Fibroblast of the aortic adventitia (primary cell): ENCODE data around the gene MYO16. TPM values are rescaled to one million over a fixed set of nuclear protein-coding genes. Genes with fewer than 3 reads are reported as not detected.

Experiments used
- DNase-seq: peaks from one replicate; pipeline ENCODE4 v3.0.0-alpha.2; 2010; ENCODE audit warnings: low read depth
- H3K4me3 ChIP-seq: 2 replicates; pipeline ENCODE4 v1.5.1; 2011; ENCODE audit warnings: low read depth, mild to moderate bottlenecking, control low read depth, low read length, moderate library complexity
- total RNA-seq: library from RNA; depleted of rRNA; stranded (reverse); fragments of >200 nt; gene quantifications from 2 replicates; pipeline ENCODE4 v1.2.3, GENCODE V29; 2012; ENCODE audit warnings: low replicate concordance
- TF ChIP-seq, protein P1 (sequence below): IDR thresholded peaks from 2 replicates; pipeline ENCODE4 v1.5.1; 2011; ENCODE audit warnings: mild to moderate bottlenecking, low read length, control low read depth, inconsistent platforms; ENCODE audit not compliant: insufficient read depth

MYO16 gene
- total RNA-seq, 1 donor = under 0.01 TPM

DNA sequence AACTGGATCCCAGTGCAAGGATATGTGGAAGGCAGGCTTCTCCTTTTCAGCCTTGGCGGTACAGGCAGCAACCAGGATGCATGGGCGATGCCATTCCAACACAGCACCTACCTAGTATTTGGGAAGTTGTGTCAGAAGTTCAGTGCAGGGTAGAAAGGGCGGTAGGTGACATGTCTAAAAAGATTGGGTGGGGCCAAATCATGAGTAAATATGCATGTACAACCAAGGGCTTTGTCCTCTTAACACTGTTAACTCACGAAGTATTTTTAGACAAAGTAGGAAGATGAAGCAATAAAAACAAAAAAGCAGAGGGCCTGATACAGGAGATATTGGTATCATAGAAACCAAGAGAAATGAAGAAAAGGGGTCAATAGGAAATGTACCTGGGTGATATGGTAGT lies 392.1 kb downstream of the MYO16 start:
- TF ChIP-seq, protein P1, sequence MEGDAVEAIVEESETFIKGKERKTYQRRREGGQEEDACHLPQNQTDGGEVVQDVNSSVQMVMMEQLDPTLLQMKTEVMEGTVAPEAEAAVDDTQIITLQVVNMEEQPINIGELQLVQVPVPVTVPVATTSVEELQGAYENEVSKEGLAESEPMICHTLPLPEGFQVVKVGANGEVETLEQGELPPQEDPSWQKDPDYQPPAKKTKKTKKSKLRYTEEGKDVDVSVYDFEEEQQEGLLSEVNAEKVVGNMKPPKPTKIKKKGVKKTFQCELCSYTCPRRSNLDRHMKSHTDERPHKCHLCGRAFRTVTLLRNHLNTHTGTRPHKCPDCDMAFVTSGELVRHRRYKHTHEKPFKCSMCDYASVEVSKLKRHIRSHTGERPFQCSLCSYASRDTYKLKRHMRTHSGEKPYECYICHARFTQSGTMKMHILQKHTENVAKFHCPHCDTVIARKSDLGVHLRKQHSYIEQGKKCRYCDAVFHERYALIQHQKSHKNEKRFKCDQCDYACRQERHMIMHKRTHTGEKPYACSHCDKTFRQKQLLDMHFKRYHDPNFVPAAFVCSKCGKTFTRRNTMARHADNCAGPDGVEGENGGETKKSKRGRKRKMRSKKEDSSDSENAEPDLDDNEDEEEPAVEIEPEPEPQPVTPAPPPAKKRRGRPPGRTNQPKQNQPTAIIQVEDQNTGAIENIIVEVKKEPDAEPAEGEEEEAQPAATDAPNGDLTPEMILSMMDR = no peak
- H3K4me3 ChIP-seq = no peak overlapping the region
- no peak for DNase-seq

DNA sequence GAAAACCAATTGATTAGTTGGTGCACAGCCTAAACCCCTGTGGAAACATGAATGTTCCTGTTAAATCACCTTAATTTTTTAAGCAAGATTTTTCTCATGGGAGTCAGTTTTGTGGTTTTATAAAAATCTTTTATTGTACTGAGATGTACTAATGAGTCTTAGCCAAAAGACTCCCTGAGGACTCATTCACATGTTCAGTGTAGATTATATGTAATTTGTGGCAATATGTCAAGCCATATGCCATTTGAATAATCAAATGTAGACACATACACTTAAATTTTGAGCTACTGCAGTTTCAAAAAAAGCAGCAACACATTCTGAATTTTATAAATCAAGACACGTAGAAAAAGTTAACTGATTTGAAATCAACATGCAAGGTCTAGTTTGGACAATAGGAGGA lies 395.2 kb downstream of the MYO16 start:
- H3K4me3 ChIP-seq = no peak overlapping the region
- no peak for DNase-seq
- TF ChIP-seq, protein P1 = no peak

DNA sequence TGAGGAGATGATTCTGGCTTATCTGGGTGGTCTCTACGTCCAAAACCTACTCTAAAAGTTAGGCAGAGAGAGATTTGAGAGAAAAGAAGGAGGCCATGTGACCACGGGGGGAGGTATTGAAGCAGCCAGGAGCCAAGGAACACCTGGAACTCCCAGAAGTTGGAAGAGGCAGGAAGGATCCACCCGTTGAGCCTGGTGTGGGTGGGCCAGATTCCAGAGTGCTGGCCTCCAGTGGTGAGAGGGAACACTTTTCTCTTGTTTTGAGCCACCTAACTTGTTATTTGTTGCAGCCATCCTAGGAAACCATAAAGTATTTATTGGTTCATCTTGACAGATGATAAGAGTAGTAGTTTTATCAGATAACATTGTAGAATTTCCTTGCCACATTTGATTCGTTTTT lies 396.9 kb downstream of the MYO16 start:
- TF ChIP-seq, protein P1 = no peak

DNA sequence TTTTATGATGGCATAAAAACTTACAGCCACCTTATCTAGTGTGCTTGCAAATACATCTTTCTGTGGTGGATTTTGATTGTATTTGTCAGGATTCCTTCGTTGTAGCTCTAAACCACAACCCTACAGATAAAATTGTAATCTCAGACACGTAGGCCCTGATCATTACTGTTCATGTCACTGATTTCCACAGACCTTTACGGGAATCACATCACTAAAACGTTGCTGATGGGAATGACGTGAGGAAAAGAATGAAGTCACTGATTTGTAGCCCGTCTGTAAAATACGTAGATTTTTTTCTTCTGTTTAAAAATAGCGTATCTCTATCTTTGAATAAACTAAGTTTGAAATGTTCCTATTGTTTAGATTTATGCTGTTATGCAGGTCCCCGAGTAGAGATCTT lies 399.2 kb downstream of the MYO16 start:
- H3K4me3 ChIP-seq = no peak overlapping the region
- TF ChIP-seq, protein P1 = no peak
- DNase-seq = no peak

More for the DNA sequence above, 396.9 kb downstream of the MYO16 start:
- H3K4me3 ChIP-seq = no peak overlapping the region
- no peak for DNase-seq

DNA sequence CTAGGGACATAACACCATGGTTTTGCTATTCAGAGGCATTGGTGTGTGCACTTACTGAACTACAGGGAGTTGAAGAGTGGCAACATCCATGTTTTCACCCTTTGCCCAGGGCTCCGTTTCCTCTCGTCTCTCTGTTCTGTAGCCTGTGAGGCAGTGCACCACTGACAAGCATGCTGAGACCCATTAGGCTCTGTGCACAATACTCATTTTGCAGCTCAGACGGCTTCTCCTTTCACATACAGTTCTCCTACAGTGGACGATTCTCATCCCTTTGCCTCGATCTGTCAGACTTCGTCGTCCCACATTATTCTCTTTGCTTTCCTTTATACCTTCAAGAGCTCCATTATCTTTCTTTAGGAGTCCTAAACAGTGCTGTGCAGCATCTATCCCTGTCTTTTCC lies 403.7 kb downstream of the MYO16 start:
- TF ChIP-seq, protein P1 = no peak
- DNase-seq = no peak
- H3K4me3 ChIP-seq = no peak overlapping the region

DNA sequence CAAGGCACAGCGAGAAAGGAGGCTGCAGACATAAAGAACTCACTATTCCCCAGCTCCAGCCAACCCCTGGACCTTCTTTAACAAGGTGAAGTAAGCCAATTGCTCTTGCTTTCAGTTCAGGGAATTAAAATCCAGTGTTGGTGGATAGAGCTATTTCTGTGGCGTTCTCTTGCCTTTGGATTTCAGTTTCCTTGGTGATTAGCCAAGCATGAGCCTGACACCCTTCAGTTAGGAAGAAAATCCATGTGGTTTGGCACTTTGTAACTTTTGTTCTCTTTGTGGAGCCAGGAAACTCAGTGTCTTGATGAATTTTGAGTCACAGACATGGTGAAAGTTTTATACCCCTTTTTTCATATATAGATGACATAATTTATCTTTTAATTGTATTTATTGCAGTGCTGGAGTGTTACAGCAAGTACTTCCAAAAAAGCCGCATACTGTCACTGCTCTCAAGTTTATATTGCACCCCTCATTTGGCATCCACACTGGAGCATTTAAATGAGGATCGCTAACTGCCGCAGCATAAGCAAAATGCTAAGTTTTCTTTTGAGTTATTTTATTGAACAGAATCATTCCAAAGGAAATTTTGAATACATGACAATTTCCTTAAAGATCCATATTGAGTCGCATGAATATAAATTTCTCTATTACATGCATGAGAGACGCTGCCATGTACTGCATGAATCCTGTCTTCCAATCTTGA lies 406.8 kb downstream of the MYO16 start:
- TF ChIP-seq, protein P1 = no peak
- DNase-seq = no peak
- no peak overlapping the region for H3K4me3 ChIP-seq

DNA sequence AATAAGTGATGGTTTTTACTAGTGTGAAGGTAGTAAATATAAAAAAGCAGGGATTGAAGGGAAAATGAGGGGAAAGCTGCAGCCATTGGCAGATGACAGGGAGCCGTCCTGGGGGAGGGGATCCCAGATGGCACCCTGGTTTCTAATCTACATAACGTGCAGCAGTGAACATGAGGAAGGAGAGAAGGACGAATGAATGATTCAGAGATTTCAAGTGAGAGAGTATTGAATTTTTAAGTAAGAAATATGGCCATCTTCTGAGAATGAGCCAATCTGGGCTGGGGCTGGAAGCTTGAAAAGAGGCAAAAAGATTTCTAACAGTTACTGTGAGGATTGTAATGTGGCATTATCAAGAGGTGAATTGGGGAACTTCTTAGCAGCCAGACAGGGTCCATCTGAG lies 414.2 kb downstream of the MYO16 start:
- H3K4me3 ChIP-seq = no peak overlapping the region
- DNase-seq = no peak
- TF ChIP-seq, protein P1 = no peak
